Adrenal gland (tissue), 12 donors: ENCODE data around the gene CARD18. TPM values are rescaled to one million over a fixed set of nuclear protein-coding genes. Genes with fewer than 3 reads are reported as not detected.
"Not testable (repeated sequence)": the region's sequence is repeated elsewhere in the genome, so short reads cannot be mapped to it uniquely, and the experiment has no call there.

Experiments
- DNase-seq, 7 donors: peaks; one replicate each; pipeline ENCODE4 v3.0.0-alpha.2; 2019 to 2020
- H3K27ac ChIP-seq, 5 donors: fragments of 200-600 bp; sonication (generic) in 4 of 5; 1 replicate in 3 of 5; 2 replicates in 2 of 5; pipeline versions ENCODE4 v1.5.1 to v1.8.0; 2016 to 2020; ENCODE audit warnings: mild to moderate bottlenecking in 1 of 5
- H3K27me3 ChIP-seq: fragments of 200-600 bp; 2 replicates; pipeline ENCODE4 v1.8.0; 2021
- H3K36me3 ChIP-seq, 2 donors: fragments of 200-600 bp; replicated peaks in 1 of 2; 1 replicate in 1 of 2; 2 replicates in 1 of 2; pipeline versions ENCODE4 v1.5.1 to v1.8.0; 2018 to 2022
- H3K4me1 ChIP-seq, 2 donors: fragments of 200-600 bp; replicated peaks in 1 of 2; 1 replicate in 1 of 2; 2 replicates in 1 of 2; pipeline versions ENCODE4 v1.5.1 to v1.8.0; 2018 to 2021
- H3K4me3 ChIP-seq, 4 donors: fragments of 200-600 bp; sonication (generic) in 3 of 4; one replicate each; pipeline ENCODE4 v1.5.1; 2016 to 2018
- H3K9me3 ChIP-seq, 3 donors: fragments of 200-600 bp; sonication (generic) in 1 of 3; replicated peaks in 1 of 3; 1 replicate in 2 of 3; 2 replicates in 1 of 3; pipeline versions ENCODE4 v1.5.1 to v1.8.0; 2016 to 2021
- CTCF ChIP-seq, 6 experiments: fragments of 450-650 bp in 4 of 6; fragments of 200-600 bp in 2 of 6; sonication (generic) in 1 of 6; IDR thresholded peaks; 1 replicate in 5 of 6; 2 replicates in 1 of 6; pipeline versions ENCODE4 v1.5.1 to v1.8.0; 2016 to 2021; ENCODE audit warnings: antibody characterized with exemption in 6 of 6, mild to moderate bottlenecking in 2 of 6, moderate library complexity in 1 of 6
- POLR2A ChIP-seq, 2 donors: fragments of 450-650 bp; IDR thresholded peaks; one replicate each; pipeline ENCODE4 v1.6.1; 2017; ENCODE audit warnings: antibody characterized with exemption in 2 of 2, mild to moderate bottlenecking in 2 of 2, moderate library complexity in 1 of 2
- WGBS, 4 donors: extraction: QIAGEN DNeasy Blood & Tissue Kit in 2 of 4; methylation state at CpG; one replicate each; pipeline versions ENCODE4 v1.1.5 to v1.1.7; 2013 to 2017; 5-methylcytosine and 5-hydroxymethylcytosine counted together
- intact Hi-C, 2 donors: fragments of 100-400 bp; cut with DNase I; formaldehyde crosslinking; loops; one replicate each; pipeline versions ENCODE4 v1.14.1 to v1.15.0; 2022 to 2023
- polyA plus RNA-seq, 3 donors: library from polyadenylated mRNA; stranded (reverse); fragments of 200-250 nt in 2 of 3; fragments of 350-450 nt in 1 of 3; fragmentation: Illumina TruSeq in 1 of 3; extraction: RNeasy Lipid Tissue Mini Kit (QIAGEN cat#74804) in 1 of 3; gene quantifications; one replicate each; pipeline ENCODE4 v1.2.3, GENCODE V29; 2013 to 2014
- total RNA-seq, 9 donors: library from RNA; depleted of rRNA in 4 of 9; stranded (reverse); fragments of >200 nt in 4 of 9; fragments of 120-200 nt in 1 of 9; fragmentation: NEBNext Ultra II Directional in 1 of 9; extraction: Animal tissue kit (Norgen Biotek cat#: 25700) in 1 of 9; gene quantifications; one replicate each; pipeline versions ENCODE4 v1.1.0 to v1.2.4, GENCODE V29; 2013 to 2023
- donor health status: healthy with polysubstance abuse.
- donor health status: Bipolar disorder and iron deficiency.
- donor health status: DM: yes; HTN: yes; CAD: no.
- donor health status: DM: no; HTN: no; CAD: no.
- donor health status: DM: no; HTN: no; CAD: no.
- donor health status: DM: yes; HTN: yes; CAD: no.

Gene CARD18
- total and polyA plus RNA-seq, 12 donors = not detected

GRCh38 chr11:105100206-105100605 is 39.4 kb downstream of the CARD18 start:
- no peak for TF ChIP-seq POLR2A (IDR thresholded peaks at IDR 0.05)
- TF ChIP-seq CTCF (IDR thresholded peaks at IDR 0.05) = no peak
- H3K27me3 ChIP-seq = no peaks in the 10 kb centered on the region
- no peak for DNase-seq
- H3K4me1 ChIP-seq = no peaks in the 10 kb centered on the region
- H3K9me3 ChIP-seq = no peaks in the 10 kb centered on the region
- no peak overlapping the region for H3K27ac ChIP-seq
- H3K36me3 ChIP-seq = no peaks in the 10 kb centered on the region
- no peak overlapping the region for H3K4me3 ChIP-seq
- intact Hi-C loops = no loop called here
- 65 to 69% (median 67%) methylated on average over 7 of the region's 7 CpGs for WGBS, 4 donors

GRCh38 chr11:105099594-105099993 is 40.0 kb downstream of the CARD18 start:
- DNase-seq, H3K36me3 ChIP-seq, H3K27me3 ChIP-seq, H3K4me3 ChIP-seq, intact Hi-C loops, H3K4me1 ChIP-seq, H3K27ac ChIP-seq, H3K9me3 ChIP-seq: not testable (repeated sequence)
- WGBS, 4 donors = 67 to 92% (median 89%) methylated on average over 2 of the region's 2 CpGs

GRCh38 chr11:105092256-105093239 is 47.0 kb downstream of the CARD18 start:
- intact Hi-C loops = no loop called here
- TF ChIP-seq POLR2A (IDR thresholded peaks at IDR 0.05) (no peak), CTCF (IDR thresholded peaks at IDR 0.05) (no peak)
- Histone ChIP-seq H3K27me3 (no peaks in the 10 kb centered on the region), H3K36me3 (no peaks in the 10 kb centered on the region), H3K9me3 (no peaks in the 10 kb centered on the region), H3K4me3 (no peak overlapping the region), H3K27ac (no peak overlapping the region), H3K4me1 (no peaks in the 10 kb centered on the region)
- no peak for DNase-seq
- WGBS, 4 donors = 48 to 62% (median 59%) methylated on average over 9 of the region's 9 CpGs

Other genes with a start within 250 kb of the CARD18 start
- 1 to 10 TPM in 3 of 9 donors, under 1 TPM in 2, not detected in 4; 0.17 to 2.8 (median 1.1) TPM for gene CASP12, start 241.3 kb downstream of the CARD18 start, total RNA-seq
- under 1 TPM; 0.29 to 0.64 (median 0.34) TPM for gene CASP12, start 241.3 kb downstream of the CARD18 start, polyA plus RNA-seq
- gene CASP4, start 171.2 kb downstream of the CARD18 start, total RNA-seq = 10 to 100 TPM; 29.0 to 81.2 (median 52.5) TPM
- 10 to 100 TPM; 37.6 to 68.2 (median 47.3) TPM for gene CASP4, start 171.2 kb downstream of the CARD18 start, polyA plus RNA-seq
- gene CASP5, start 116.6 kb downstream of the CARD18 start, total RNA-seq = 1 to 10 TPM in 1 of 9 donors, under 1 TPM in 3, not detected in 5; 0.41 to 4.2 (median 0.93) TPM
- gene CASP5, start 116.6 kb downstream of the CARD18 start, polyA plus RNA-seq = under 1 TPM in 2 of 3 donors, not detected in 1; 0.27 to 0.71 TPM
- 10 to 100 TPM in 8 of 9 donors, 1 to 10 TPM in 1; 6.1 to 31.4 (median 16.8) TPM for gene CASP1, start 104.6 kb downstream of the CARD18 start, total RNA-seq
- gene CASP1, start 104.6 kb downstream of the CARD18 start, polyA plus RNA-seq = 10 to 100 TPM in 2 of 3 donors, 1 to 10 TPM in 1; 9.2 to 18.6 (median 15.0) TPM
- gene CARD16, start 94.4 kb downstream of the CARD18 start, total RNA-seq = 10 to 100 TPM in 5 of 9 donors, 1 to 10 TPM in 3, not detected in 1; 3.3 to 23.0 (median 11.7) TPM
- gene CARD16, start 94.4 kb downstream of the CARD18 start, polyA plus RNA-seq = 10 to 100 TPM; 10.6 to 48.6 (median 25.4) TPM